DND-41 (cell line): ENCODE data around the gene BARHL2.

Experiments
- ATAC-seq: fragments of 200-7000 bp; cut with Tn5 transposase; 3 replicates; pipeline ENCODE4 v1.9.1; 2021; ENCODE audit warnings: low read depth; ENCODE audit not compliant: insufficient read depth
- DNase-seq: peaks from one replicate; pipeline ENCODE4 v3.0.0-alpha.2; 2020
- H2AFZ ChIP-seq: 2 replicates; pipeline ENCODE4 v1.6.0; 2012; ENCODE audit warnings: low read depth, low read length
- H3K27ac ChIP-seq: 2 replicates; pipeline ENCODE4 v1.5.1; 2012; ENCODE audit warnings: low read length, inconsistent platforms
- H3K27me3 ChIP-seq: fragments of 200-600 bp; sonication (generic); 2 replicates; pipeline ENCODE4 v1.6.0; 2012; ENCODE audit warnings: low read length, mild to moderate bottlenecking, inconsistent platforms; ENCODE audit not compliant: insufficient read depth, poor library complexity
- H3K36me3 ChIP-seq: 2 replicates; pipeline ENCODE4 v1.5.1; 2012; ENCODE audit warnings: low read length, inconsistent platforms; ENCODE audit not compliant: insufficient read depth
- H3K4me1 ChIP-seq: 2 replicates; pipeline ENCODE4 v1.5.1; 2012; ENCODE audit warnings: mild to moderate bottlenecking, low read length; ENCODE audit not compliant: insufficient read depth
- H3K4me2 ChIP-seq: 2 replicates; pipeline ENCODE4 v1.6.0; 2012; ENCODE audit warnings: mild to moderate bottlenecking, moderate library complexity, low read length, inconsistent platforms; ENCODE audit not compliant: insufficient read depth
- H3K4me3 ChIP-seq, 2 experiments: fragments of 200-600 bp in 1 of 2; shearing (Covaris generic) in 1 of 2; 2 replicates each; pipeline ENCODE4 v1.5.1; 2012 to 2016; ENCODE audit warnings: inconsistent platforms in 2 of 2, low read length in 2 of 2, mild to moderate bottlenecking in 2 of 2, low read depth in 1 of 2, moderate library complexity in 1 of 2
- H3K79me2 ChIP-seq: 2 replicates; pipeline ENCODE4 v1.6.0; 2012; ENCODE audit warnings: low read length, inconsistent platforms; ENCODE audit not compliant: insufficient read depth
- H3K9ac ChIP-seq: 2 replicates; pipeline ENCODE4 v1.6.0; 2012; ENCODE audit warnings: low read depth, mild to moderate bottlenecking, inconsistent platforms, low read length, moderate library complexity
- H3K9me3 ChIP-seq: 2 replicates; pipeline ENCODE4 v1.5.1; 2012; ENCODE audit warnings: low read length, moderate library complexity, mild to moderate bottlenecking, inconsistent platforms; ENCODE audit not compliant: insufficient read depth, severe bottlenecking
- H4K20me1 ChIP-seq: 2 replicates; pipeline ENCODE4 v1.6.0; 2012; ENCODE audit warnings: low read length; ENCODE audit not compliant: insufficient read depth
- EZH2 ChIP-seq: IDR thresholded peaks from 3 replicates; pipeline ENCODE4 v1.6.1; 2012; ENCODE audit warnings: borderline replicate concordance, low read depth, mild to moderate bottlenecking, moderate library complexity, low read length, inconsistent platforms; ENCODE audit not compliant: severe bottlenecking
- TF ChIP-seq, protein P1 (sequence below): IDR thresholded peaks from 2 replicates; pipeline ENCODE4 v1.5.1; 2012; ENCODE audit warnings: borderline replicate concordance, low read length, moderate library complexity, mild to moderate bottlenecking; ENCODE audit not compliant: poor library complexity, severe bottlenecking; ENCODE audit errors: extremely low read depth

The BARHL2 gene

DNA sequence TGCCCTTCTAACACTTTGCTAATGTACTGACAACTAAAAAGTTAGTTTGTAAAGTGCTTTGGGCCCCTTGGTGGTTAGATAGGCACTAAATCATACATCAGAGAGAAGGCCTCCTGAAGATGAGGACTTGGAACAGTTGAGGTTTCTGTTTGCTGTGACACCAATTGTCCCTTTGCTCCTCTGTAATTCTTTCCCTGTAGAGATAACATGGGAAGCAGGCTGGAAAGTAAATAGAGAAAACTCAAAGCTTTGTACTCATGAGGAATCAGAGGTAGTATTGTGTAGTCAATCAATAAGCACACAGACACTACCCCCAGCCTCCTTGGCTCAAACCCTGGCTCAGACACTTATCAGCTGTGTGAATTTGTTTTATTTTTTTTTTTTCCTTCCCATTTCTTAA is 31.6 kb upstream of the BARHL2 start:
- ATAC-seq (no peak), DNase-seq (no peak)
- Histone ChIP-seq H3K27me3 (no peaks in the 10 kb centered on the region), H3K4me1 (no peaks in the 10 kb centered on the region), H3K4me3 (no peak overlapping the region), H2AFZ (no peak overlapping the region), H3K4me2 (no peak overlapping the region), H4K20me1 (no peaks in the 10 kb centered on the region), H3K27ac (no peak overlapping the region), H3K9ac (no peak overlapping the region), H3K9me3 (no peaks in the 10 kb centered on the region), H3K79me2 (no peaks in the 10 kb centered on the region), H3K36me3 (no peaks in the 10 kb centered on the region)
- TF ChIP-seq, protein P1, sequence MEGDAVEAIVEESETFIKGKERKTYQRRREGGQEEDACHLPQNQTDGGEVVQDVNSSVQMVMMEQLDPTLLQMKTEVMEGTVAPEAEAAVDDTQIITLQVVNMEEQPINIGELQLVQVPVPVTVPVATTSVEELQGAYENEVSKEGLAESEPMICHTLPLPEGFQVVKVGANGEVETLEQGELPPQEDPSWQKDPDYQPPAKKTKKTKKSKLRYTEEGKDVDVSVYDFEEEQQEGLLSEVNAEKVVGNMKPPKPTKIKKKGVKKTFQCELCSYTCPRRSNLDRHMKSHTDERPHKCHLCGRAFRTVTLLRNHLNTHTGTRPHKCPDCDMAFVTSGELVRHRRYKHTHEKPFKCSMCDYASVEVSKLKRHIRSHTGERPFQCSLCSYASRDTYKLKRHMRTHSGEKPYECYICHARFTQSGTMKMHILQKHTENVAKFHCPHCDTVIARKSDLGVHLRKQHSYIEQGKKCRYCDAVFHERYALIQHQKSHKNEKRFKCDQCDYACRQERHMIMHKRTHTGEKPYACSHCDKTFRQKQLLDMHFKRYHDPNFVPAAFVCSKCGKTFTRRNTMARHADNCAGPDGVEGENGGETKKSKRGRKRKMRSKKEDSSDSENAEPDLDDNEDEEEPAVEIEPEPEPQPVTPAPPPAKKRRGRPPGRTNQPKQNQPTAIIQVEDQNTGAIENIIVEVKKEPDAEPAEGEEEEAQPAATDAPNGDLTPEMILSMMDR, result no peak
- TF ChIP-seq EZH2, result no peak

DNA sequence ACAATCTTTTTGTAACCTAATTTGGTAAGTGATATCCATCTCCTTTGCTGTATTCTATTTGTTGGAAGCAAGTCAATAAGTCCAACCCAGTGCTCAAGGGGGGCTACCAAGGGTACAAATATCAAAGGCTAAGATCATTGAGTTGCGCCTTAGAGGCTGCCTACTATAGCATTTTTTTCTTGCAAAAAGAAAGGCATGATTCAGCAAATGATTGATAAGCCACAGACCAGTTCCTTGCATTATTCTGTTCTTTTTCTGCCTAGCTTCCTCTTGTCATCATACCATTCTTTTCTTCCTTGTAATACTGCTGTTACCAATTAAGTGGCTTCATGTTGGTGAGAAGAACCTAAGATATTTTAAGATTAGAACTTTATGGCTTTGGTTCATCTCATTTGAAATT is 29.8 kb upstream of the BARHL2 start:
- H3K79me2 ChIP-seq, result no peaks in the 10 kb centered on the region
- no peak overlapping the region for H3K27ac ChIP-seq
- no peak for DNase-seq
- H4K20me1 ChIP-seq, result no peaks in the 10 kb centered on the region
- no peaks in the 10 kb centered on the region for H3K36me3 ChIP-seq
- H3K9me3 ChIP-seq, result no peaks in the 10 kb centered on the region
- no peaks in the 10 kb centered on the region for H3K4me1 ChIP-seq
- H3K4me3 ChIP-seq, result no peak overlapping the region
- no peak for TF ChIP-seq EZH2
- TF ChIP-seq, protein P1, result no peak
- H3K27me3 ChIP-seq, result no peaks in the 10 kb centered on the region
- no peak overlapping the region for H3K4me2 ChIP-seq
- H2AFZ ChIP-seq, result no peak overlapping the region
- ATAC-seq, result no peak
- H3K9ac ChIP-seq, result no peak overlapping the region

DNA sequence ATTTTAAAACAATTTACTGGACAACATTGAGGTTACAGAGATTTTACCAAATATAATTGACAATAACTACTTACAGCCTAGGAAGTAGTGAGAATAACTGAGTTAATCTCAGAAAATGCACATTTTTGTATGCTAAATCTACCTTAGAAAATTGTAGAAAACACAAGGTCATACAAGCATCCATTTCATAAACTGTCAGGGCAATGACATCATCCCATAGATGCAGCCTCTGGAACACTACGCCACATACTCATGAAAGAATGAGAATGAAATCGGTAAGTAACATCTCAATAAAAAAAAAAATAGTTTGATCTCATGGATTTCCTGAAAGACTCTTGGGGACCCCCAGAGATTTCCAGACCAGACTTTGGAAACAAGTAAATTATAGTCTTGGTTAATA is 28.9 kb upstream of the BARHL2 start:
- Histone ChIP-seq H3K9ac (no peak overlapping the region), H3K4me2 (no peak overlapping the region), H2AFZ (no peak overlapping the region), H3K27ac (no peak overlapping the region), H4K20me1 (no peaks in the 10 kb centered on the region), H3K9me3 (no peaks in the 10 kb centered on the region), H3K4me3 (no peak overlapping the region), H3K27me3 (no peaks in the 10 kb centered on the region), H3K4me1 (no peaks in the 10 kb centered on the region), H3K79me2 (no peaks in the 10 kb centered on the region), H3K36me3 (no peaks in the 10 kb centered on the region)
- TF ChIP-seq, protein P1, result no peak
- no peak for TF ChIP-seq EZH2
- no peak for ATAC-seq
- DNase-seq, result no peak

DNA sequence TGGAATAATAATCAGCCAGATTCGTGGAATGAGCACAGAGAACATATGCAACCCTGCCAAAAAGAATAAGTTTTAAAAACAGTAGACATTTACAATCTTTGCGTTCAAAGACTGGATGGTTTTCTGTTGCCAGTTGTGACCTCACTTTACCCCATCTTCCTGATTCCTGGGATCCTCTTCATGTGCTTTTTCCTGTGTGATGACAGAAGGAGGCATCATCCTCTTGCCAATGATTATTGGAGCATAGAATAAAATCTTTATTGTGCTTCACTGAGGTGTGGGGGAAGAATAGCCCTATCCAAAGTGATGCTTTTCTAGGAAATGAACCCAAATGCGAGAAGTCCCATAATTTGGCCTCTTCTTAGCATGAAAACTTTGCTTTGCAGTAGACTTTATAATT is 15.0 kb upstream of the BARHL2 start:
- Histone ChIP-seq H3K9ac (no peak overlapping the region), H3K4me1 (no peaks in the 10 kb centered on the region), H3K4me2 (no peak overlapping the region), H3K4me3 (no peak overlapping the region), H3K79me2 (no peaks in the 10 kb centered on the region), H3K27me3 (no peaks in the 10 kb centered on the region), H3K36me3 (no peaks in the 10 kb centered on the region), H2AFZ (no peak overlapping the region), H4K20me1 (no peaks in the 10 kb centered on the region), H3K27ac (no peak overlapping the region), H3K9me3 (no peaks in the 10 kb centered on the region)
- TF ChIP-seq, protein P1, result no peak
- no peak for TF ChIP-seq EZH2
- ATAC-seq (no peak), DNase-seq (no peak)
